Measurements from ENCODE around the gene RNF145.
"Not testable (repeated sequence)": the region's sequence is repeated elsewhere in the genome, so short reads cannot be mapped to it uniquely, and the experiment has no call there.

Gene RNF145

GRCh38 chr5:159157552-159157951, 51.8 kb downstream of the RNF145 start:
- no peak for DNase-seq (ENCODE audit: low spot score)

GRCh38 chr5:159156426-159157238, 52.7 kb downstream of the RNF145 start:
- DNase-seq (ENCODE audit: low spot score): peak; percentile 73

GRCh38 chr5:159155960-159156359, 53.4 kb downstream of the RNF145 start:
- DNase-seq (ENCODE audit: low spot score): no peak

- no peak for DNase-seq (ENCODE audit: low spot score)
Observed at GRCh38 chr5:159152876-159153275, 56.5 kb downstream of the RNF145 start.

- no peak for DNase-seq (ENCODE audit: low spot score)
Observed at GRCh38 chr5:159149085-159149484, 60.3 kb downstream of the RNF145 start.

- DNase-seq (ENCODE audit: low spot score): no peak
Observed at GRCh38 chr5:159147976-159148375, 61.4 kb downstream of the RNF145 start.

- no peak for DNase-seq (ENCODE audit: low spot score)
Observed at GRCh38 chr5:159146839-159147238, 62.5 kb downstream of the RNF145 start.

- DNase-seq (ENCODE audit: low spot score): not testable (repeated sequence)
Observed at GRCh38 chr5:159145160-159145559, 64.2 kb downstream of the RNF145 start.

- DNase-seq (ENCODE audit: low spot score): no peak
Observed at GRCh38 chr5:159139802-159140201, 69.6 kb downstream of the RNF145 start.

- no peak for DNase-seq (ENCODE audit: low spot score)
Observed at GRCh38 chr5:159135896-159136531, 73.3 kb downstream of the RNF145 start.

GRCh38 chr5:159133041-159133741, 76.2 kb downstream of the RNF145 start:
- DNase-seq (ENCODE audit: low spot score): peak; percentile 60

- no peak for DNase-seq (ENCODE audit: low spot score)
Observed at GRCh38 chr5:159132429-159133040, 76.8 kb downstream of the RNF145 start.

GRCh38 chr5:159131951-159132350, 77.4 kb downstream of the RNF145 start:
- DNase-seq (ENCODE audit: low spot score): no peak

GRCh38 chr5:159130871-159131270, 78.5 kb downstream of the RNF145 start:
- DNase-seq (ENCODE audit: low spot score): no peak

- DNase-seq (ENCODE audit: low spot score): no peak
Observed at GRCh38 chr5:159128070-159128541, 81.2 kb downstream of the RNF145 start.

GRCh38 chr5:159123700-159124099, 85.7 kb downstream of the RNF145 start:
- DNase-seq (ENCODE audit: low spot score): no peak

GRCh38 chr5:159123189-159123588, 86.2 kb downstream of the RNF145 start:
- no peak for DNase-seq (ENCODE audit: low spot score)

GRCh38 chr5:159121061-159121460, 88.3 kb downstream of the RNF145 start:
- no peak for DNase-seq (ENCODE audit: low spot score)

GRCh38 chr5:159120446-159120845, 88.9 kb downstream of the RNF145 start:
- no peak for DNase-seq (ENCODE audit: low spot score)

GRCh38 chr5:159119842-159120241, 89.5 kb downstream of the RNF145 start:
- not testable (repeated sequence) for DNase-seq (ENCODE audit: low spot score)

GRCh38 chr5:159118958-159119659, 90.2 kb downstream of the RNF145 start:
- DNase-seq (ENCODE audit: low spot score): not testable (repeated sequence)

- no peak for DNase-seq (ENCODE audit: low spot score)
Observed at GRCh38 chr5:159113405-159113804, 95.9 kb downstream of the RNF145 start.

Measured in LoVo (cell line).